Lung (tissue), 12 donors: ENCODE data around the gene ADNP2. TPM values are rescaled to one million over a fixed set of nuclear protein-coding genes. Genes with fewer than 3 reads are reported as not detected.

ENCODE experiments used
- ATAC-seq: fragments of 200-7000 bp; cut with Tn5 transposase; one replicate; pipeline ENCODE4 v1.9.1; 2020; ENCODE audit warnings: moderate number of reproducible peaks; ENCODE audit not compliant: insufficient read depth, low FRiP score
- DNase-seq, 3 donors: peaks; one replicate each; pipeline ENCODE4 v3.0.0-alpha.2; 2013 to 2017
- H3K27ac ChIP-seq, 2 donors: one replicate each; pipeline ENCODE4 v1.5.1; 2013; ENCODE audit warnings: mild to moderate bottlenecking in 2 of 2, moderate library complexity in 2 of 2, control low read depth in 1 of 2, inconsistent platforms in 1 of 2, low read depth in 1 of 2, low read length in 1 of 2
- H3K27me3 ChIP-seq, 3 donors: one replicate each; pipeline ENCODE4 v1.5.1; 2013; ENCODE audit warnings: low read length in 2 of 3; ENCODE audit not compliant: control insufficient read depth in 3 of 3, insufficient read depth in 3 of 3
- H3K36me3 ChIP-seq, 4 donors: one replicate each; pipeline ENCODE4 v1.5.1; 2013; ENCODE audit warnings: low read length in 4 of 4, mild to moderate bottlenecking in 1 of 4, moderate library complexity in 1 of 4; ENCODE audit not compliant: control insufficient read depth in 4 of 4, insufficient read depth in 4 of 4
- H3K4me1 ChIP-seq, 5 donors: one replicate each; pipeline ENCODE4 v1.5.1; 2013; ENCODE audit warnings: low read length in 5 of 5, mild to moderate bottlenecking in 2 of 5, moderate library complexity in 1 of 5; ENCODE audit not compliant: control insufficient read depth in 5 of 5, insufficient read depth in 5 of 5
- H3K4me3 ChIP-seq: one replicate; pipeline ENCODE4 v1.5.1; 2013; ENCODE audit warnings: mild to moderate bottlenecking, control low read depth, moderate library complexity
- H3K9ac ChIP-seq, 2 donors: one replicate each; pipeline ENCODE4 v1.5.1; 2013; ENCODE audit warnings: low read length in 2 of 2, control low read depth in 1 of 2; ENCODE audit not compliant: insufficient read depth in 1 of 2
- H3K9me3 ChIP-seq, 4 donors: one replicate each; pipeline ENCODE4 v1.5.1; 2013; ENCODE audit warnings: low read length in 3 of 4, mild to moderate bottlenecking in 1 of 4, moderate library complexity in 1 of 4; ENCODE audit not compliant: control insufficient read depth in 4 of 4, insufficient read depth in 3 of 4
- CTCF ChIP-seq: IDR thresholded peaks from 2 replicates; pipeline ENCODE4 v1.5.1; 2012; ENCODE audit warnings: mild to moderate bottlenecking; ENCODE audit errors: control extremely low read depth, extremely low read depth
- WGBS, 2 donors: extraction: QIAGEN DNeasy Blood & Tissue Kit; methylation state at CpG; one replicate each; pipeline ENCODE4 v1.1.7; 2013; 5-methylcytosine and 5-hydroxymethylcytosine counted together
- polyA plus RNA-seq, 2 donors: library from polyadenylated mRNA; stranded (reverse); fragments of 200-250 nt; gene quantifications; one replicate each; pipeline ENCODE4 v1.2.1, GENCODE V29; 2013
- total RNA-seq, 2 donors: library from RNA; depleted of rRNA in 1 of 2; stranded (reverse); fragments of >200 nt in 1 of 2; gene quantifications; one replicate each; pipeline ENCODE4 v1.2.1, GENCODE V29; 2014 to 2021
- donor health status: control.
- donor health status: control.
- donor health status: Bipolar disorder and iron deficiency.
- donor health status: healthy.
- donor health status: DM: yes; HTN: yes; CAD: no.

ADNP2 gene
- total and polyA plus RNA-seq, 4 donors = 4.9 to 16.3 (median 12.1) TPM

- peaks cover 0 to under 1% (median 0%) of the 10 kb centered on the region in 5 donors for H3K4me1 ChIP-seq
- ATAC-seq = no peak
- peaks cover 16 to 27% (median 25%) of the 10 kb centered on the region in 4 donors for H3K36me3 ChIP-seq
- H3K9ac ChIP-seq = no peak overlapping the region
- no peak for TF ChIP-seq CTCF
- 73 to 82% methylated on average over 1 of the region's 1 CpG for WGBS, 2 donors
- DNase-seq = no peak
- no peaks in the 10 kb centered on the region for H3K27me3 ChIP-seq
- no peak overlapping the region for H3K27ac ChIP-seq
- no peaks in the 10 kb centered on the region for H3K9me3 ChIP-seq
- H3K4me3 ChIP-seq = no peak overlapping the region
These were observed 24.1 kb downstream of the ADNP2 start for GRCh38 chr18:80133124-80133523.

- TF ChIP-seq CTCF = no peak
- no peaks in the 10 kb centered on the region for H3K27me3 ChIP-seq
- no peak overlapping the region for H3K27ac ChIP-seq
- 100% methylated on average over 1 of the region's 1 CpG for WGBS, 2 donors
- DNase-seq (no peak), ATAC-seq (no peak)
- no peak overlapping the region for H3K9ac ChIP-seq
- no peak overlapping the region for H3K4me3 ChIP-seq
- peaks cover 0 to 1% (median 0%) of the 10 kb centered on the region in 5 donors for H3K4me1 ChIP-seq
- peaks cover 19 to 31% (median 27%) of the 10 kb centered on the region in 4 donors for H3K36me3 ChIP-seq
- no peaks in the 10 kb centered on the region for H3K9me3 ChIP-seq
These were observed 26.1 kb downstream of the ADNP2 start for GRCh38 chr18:80135136-80135535.

GRCh38 chr18:80136679-80137078 lies 27.6 kb downstream of the ADNP2 start:
- no peak overlapping the region for H3K9ac ChIP-seq
- no peak overlapping the region for H3K4me3 ChIP-seq
- WGBS, 2 donors = 96 to 99% methylated on average over 8 of the region's 8 CpGs
- H3K27ac ChIP-seq = no peak overlapping the region
- peaks cover 0 to 1% (median 0%) of the 10 kb centered on the region in 5 donors for H3K4me1 ChIP-seq
- DNase-seq (no peak), ATAC-seq (no peak)
- no peaks in the 10 kb centered on the region for H3K27me3 ChIP-seq
- no peak for TF ChIP-seq CTCF
- peaks cover 21 to 33% (median 28%) of the 10 kb centered on the region in 4 donors for H3K36me3 ChIP-seq
- H3K9me3 ChIP-seq = no peaks in the 10 kb centered on the region

GRCh38 chr18:80137137-80137536 lies 28.1 kb downstream of the ADNP2 start:
- Histone ChIP-seq H3K4me1 (peaks cover 0 to 1% (median 0%) of the 10 kb centered on the region in 5 donors), H3K4me3 (no peak overlapping the region), H3K27ac (no peak overlapping the region), H3K9me3 (no peaks in the 10 kb centered on the region), H3K9ac (no peak overlapping the region), H3K27me3 (no peaks in the 10 kb centered on the region), H3K36me3 (peaks cover 21 to 33% (median 28%) of the 10 kb centered on the region in 4 donors)
- DNase-seq = no peak
- 90 to 95% methylated on average over 14 of the region's 14 CpGs for WGBS, 2 donors
- TF ChIP-seq CTCF = no peak
- ATAC-seq = no peak
